Activated CD8-positive, alpha-beta memory T cell treated with anti-CD3 and anti-CD28 coated beads, Interleukin-2, amount 50 U/mL, for 4 hours (primary cell): ENCODE measurements around the gene PPP1R10.
A peak's percentile ranks its signal among the peaks of the same experiment; 100 is the strongest.

ENCODE experiments used
- DNase-seq: peaks from one replicate; pipeline ENCODE4 v3.0.0-alpha.2; 2020

The PPP1R10 gene

DNA sequence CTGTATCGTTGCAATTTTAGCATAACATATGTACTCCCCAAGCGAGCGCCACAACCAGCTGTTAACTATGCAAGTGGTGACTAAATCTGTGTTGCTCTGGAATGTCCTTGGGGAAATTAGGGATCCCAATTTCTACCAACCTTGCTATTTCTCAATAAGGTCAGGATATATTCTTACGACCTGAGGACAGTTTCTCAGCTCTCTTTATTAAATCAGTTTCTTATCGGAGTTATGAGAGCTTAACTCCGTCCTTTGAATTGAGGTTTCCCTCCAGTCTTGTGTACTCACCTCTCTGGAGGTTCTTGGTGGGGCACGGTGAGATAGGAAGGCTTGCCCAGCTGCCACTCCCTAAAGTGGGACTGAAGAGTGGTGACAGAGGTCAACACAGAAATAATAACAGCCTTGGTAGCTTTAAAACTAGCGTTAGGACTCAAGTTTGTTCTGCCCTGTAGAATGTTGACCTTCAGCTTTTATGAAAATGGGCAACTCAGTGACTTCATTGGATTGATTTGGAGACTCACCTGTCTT lies 1.3 kb upstream of the PPP1R10 start:
- DNase-seq = no peak

GRCh38 chr6:30617565-30618269 lies 674 bp upstream of the PPP1R10 start, which contains the start of gene MRPS18B:
Gene MRPS18B, plus strand, starts transcription at chr6:30617840. Its CDS starts 26 bp downstream, at chr6:30617866.
- peak; percentile 96 for DNase-seq

GRCh38 chr6:30615958-30616810 lies 859 bp downstream of the PPP1R10 start:
- no peak for DNase-seq

DNA sequence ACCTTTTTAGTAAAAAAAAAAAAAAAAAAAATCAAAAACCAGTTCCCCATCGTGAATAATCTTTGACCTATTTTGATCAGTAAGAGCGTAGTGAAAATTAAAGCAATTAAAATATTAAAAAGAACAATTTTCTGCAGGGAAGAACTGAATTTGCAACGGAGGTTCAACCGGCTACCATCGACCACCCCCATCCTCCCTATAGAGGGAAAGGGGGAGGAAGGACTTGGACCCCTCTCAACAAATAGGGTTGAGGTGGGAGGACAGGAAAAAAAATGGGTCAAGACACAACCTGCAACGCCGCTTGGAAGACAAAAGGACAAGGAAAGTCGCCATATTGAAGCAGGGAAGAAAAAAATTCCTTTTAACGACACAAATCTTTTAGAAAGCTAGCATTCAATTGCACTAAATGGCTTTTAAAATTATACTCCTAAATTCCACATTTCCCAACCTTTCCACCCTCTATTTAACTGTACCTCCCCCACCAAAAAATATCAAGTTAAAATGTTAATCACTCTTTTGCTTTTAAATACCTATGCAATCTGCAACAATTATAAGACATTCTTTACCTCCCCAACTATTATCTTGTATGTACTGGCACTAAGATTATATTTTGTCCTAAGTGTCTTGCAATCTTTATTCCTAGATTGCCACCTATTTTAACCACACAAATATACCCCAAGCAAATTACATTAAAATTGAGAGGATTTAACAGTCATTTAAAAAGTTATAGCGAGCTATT lies 1.7 kb downstream of the PPP1R10 start:
- no peak for DNase-seq

GRCh38 chr6:30614843-30615218 lies 2.2 kb downstream of the PPP1R10 start:
- peak; percentile 77 for DNase-seq

- no peak for DNase-seq
Measured at GRCh38 chr6:30614044-30614842, 2.8 kb downstream of the PPP1R10 start.

GRCh38 chr6:30613251-30614043 lies 3.6 kb downstream of the PPP1R10 start:
- no peak for DNase-seq

- no peak for DNase-seq
Measured at GRCh38 chr6:30612687-30613248, 4.3 kb downstream of the PPP1R10 start.

DNA sequence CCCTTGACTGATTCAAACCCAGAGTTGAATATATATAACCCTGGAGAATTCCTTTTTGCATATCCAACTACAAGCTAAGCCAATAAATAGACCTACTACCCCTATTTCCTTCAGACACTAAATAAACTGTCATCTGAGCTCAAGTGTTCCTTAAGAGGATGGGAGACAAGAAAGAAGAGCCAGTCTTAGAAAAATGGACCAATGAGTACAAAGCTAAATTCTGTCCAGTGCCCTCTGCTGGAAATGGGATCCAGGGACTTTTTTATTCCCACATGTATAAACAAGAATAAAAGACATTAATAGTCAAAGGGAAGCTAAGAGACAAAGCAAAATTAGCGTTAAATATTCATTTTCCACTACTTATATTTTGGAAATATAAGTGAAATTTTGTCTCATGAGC lies 4.8 kb downstream of the PPP1R10 start:
- no peak for DNase-seq

DNA sequence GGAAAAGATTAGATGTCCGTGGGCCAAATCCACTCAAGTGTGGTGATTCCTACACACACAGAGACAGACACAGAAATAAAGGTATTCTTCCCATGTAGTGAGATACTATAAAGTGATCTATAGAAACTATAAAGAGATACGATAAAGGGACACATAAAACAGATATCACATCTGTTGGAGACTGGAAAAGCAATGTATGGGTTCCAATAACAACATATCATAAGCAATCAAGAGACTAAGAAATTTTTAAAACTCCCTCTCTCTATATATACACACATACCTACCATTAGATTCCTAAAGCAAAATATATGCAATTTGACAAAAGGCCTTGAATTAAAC lies 5.2 kb downstream of the PPP1R10 start:
- no peak for DNase-seq

- no peak for DNase-seq
Measured at GRCh38 chr6:30611150-30611855, 5.7 kb downstream of the PPP1R10 start.

- no peak for DNase-seq
Measured at GRCh38 chr6:30610065-30610464, 7.0 kb downstream of the PPP1R10 start.

- no peak for DNase-seq
Measured at GRCh38 chr6:30603961-30604360, 13.1 kb downstream of the PPP1R10 start.

DNA sequence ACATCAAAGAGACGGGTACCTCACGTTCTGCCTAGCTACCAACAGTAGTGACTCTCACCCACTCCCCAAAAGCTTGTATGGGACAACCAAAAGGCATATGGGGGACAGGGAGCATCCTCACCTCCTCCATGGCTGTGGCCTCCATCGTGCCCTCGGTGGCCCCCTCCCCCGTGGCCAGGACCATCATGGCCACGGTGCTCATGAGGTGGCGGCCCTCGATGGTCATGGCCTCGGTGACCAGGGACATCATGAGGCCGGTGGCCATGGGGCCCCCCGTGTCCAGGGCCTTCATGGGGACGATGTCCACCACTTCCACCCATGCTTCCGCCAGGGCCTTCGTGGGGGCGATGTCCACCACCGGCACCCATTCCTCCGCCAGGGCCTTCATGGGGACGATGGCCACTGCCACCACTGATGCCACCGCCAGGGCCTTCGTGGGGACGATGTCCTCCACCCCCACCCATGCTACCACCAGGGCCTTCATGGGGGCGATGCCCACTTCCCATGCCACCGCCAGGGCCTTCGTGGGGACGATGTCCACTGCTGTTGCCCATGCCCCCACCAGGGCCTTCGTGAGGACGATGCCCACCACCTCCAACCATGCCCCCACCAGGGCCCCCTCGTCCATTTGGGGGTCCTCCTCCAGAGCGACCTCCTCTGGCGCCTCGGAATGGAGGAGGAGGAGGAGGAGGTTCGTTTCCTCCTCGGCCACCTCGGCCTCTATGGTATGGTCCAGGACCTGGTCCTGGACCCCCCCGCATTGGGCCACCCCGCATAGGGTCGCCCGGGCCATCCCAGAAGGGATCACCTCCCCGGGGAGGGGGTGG lies 15.0 kb downstream of the PPP1R10 start:
- no peak for DNase-seq

DNA sequence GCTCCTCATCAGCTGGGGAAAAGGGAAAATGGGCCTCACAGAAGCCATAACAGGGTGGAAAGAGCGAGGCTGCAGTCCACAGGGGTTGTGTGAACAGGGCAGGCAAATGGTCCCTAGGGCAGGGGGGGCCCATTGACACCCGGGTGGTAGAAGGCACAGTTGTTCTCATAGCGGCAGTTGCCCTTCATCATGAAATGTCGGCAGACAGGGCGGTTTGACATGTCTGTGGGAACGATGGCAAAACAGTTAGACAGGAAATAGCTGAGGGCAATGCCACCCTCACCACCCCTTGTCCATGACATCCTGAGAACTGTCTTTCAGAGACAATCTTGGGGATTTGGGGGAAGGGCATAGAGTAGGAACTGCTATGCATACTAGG lies 15.6 kb downstream of the PPP1R10 start:
- DNase-seq = no peak

GRCh38 chr6:30600451-30600961 lies 16.5 kb downstream of the PPP1R10 start:
- DNase-seq = no peak

GRCh38 chr6:30599625-30600324 lies 17.3 kb downstream of the PPP1R10 start:
- no peak for DNase-seq

DNA sequence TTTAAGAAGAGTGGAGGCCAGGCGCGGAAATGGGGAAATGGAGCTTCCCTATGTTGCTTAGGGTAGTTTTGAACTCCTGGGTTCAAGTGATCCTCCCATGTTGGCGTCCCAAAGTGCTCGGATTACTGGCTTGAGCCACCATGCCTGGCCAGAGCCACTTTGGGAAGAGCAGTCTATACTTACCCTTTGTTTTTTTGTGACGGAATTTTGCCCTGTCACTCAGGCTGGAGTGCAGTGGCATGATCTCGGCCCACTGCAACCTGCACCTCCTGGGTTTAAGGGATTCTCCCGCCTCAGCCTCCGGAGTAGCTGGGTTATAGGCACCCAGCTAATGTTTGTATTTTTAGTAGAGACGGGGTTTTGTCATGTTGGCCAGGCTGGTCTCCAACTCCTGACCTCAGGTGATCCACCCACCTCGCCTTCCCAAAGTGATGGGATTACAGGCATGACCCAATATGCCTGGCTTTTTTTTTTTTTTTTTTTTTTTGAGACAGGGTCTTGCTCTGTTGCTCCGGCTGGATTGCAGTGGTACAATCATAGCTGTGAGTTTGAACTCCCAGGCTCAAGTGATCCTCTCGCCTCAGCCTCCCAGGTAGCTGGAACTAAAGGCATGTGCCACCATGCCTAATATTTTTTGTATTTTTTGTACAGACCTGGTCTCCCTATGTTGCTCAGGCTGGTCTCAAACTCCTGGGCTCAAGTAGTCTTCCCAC lies 18.0 kb downstream of the PPP1R10 start:
- DNase-seq = no peak
